ENCODE data around the gene SKP2.
A peak's percentile ranks its signal among the peaks of the same experiment; 100 is the strongest.
"Not testable (repeated sequence)": the region's sequence is repeated elsewhere in the genome, so short reads cannot be mapped to it uniquely, and the experiment has no call there.

Gene SKP2

GRCh38 chr5:36156619-36157018, 4.7 kb downstream of the SKP2 start:
- no peak for DNase-seq (ENCODE audit: low spot score)

GRCh38 chr5:36158144-36158543, 6.2 kb downstream of the SKP2 start:
- no peak for DNase-seq (ENCODE audit: low spot score)

- no peak for DNase-seq (ENCODE audit: low spot score)
Measured at GRCh38 chr5:36160617-36161016, 8.7 kb downstream of the SKP2 start.

- DNase-seq (ENCODE audit: low spot score), result no peak
Measured at GRCh38 chr5:36161361-36161760, 9.4 kb downstream of the SKP2 start.

- no peak for DNase-seq (ENCODE audit: low spot score)
Measured at GRCh38 chr5:36162810-36163486, 11.0 kb downstream of the SKP2 start.

- no peak for DNase-seq (ENCODE audit: low spot score)
Measured at GRCh38 chr5:36164461-36164860, 12.6 kb downstream of the SKP2 start.

- DNase-seq (ENCODE audit: low spot score), result no peak
Measured at GRCh38 chr5:36168737-36169136, 16.8 kb downstream of the SKP2 start.

GRCh38 chr5:36170832-36171424, 19.0 kb downstream of the SKP2 start:
- DNase-seq (ENCODE audit: low spot score), result no peak

- DNase-seq (ENCODE audit: low spot score), result no peak
Measured at GRCh38 chr5:36172599-36172998, 20.7 kb downstream of the SKP2 start.

GRCh38 chr5:36173426-36173825, 21.5 kb downstream of the SKP2 start:
- no peak for DNase-seq (ENCODE audit: low spot score)

GRCh38 chr5:36174119-36174518, 22.2 kb downstream of the SKP2 start:
- DNase-seq (ENCODE audit: low spot score), result no peak

- no peak for DNase-seq (ENCODE audit: low spot score)
Measured at GRCh38 chr5:36175043-36175442, 23.1 kb downstream of the SKP2 start.

GRCh38 chr5:36177154-36177553, 25.2 kb downstream of the SKP2 start:
- DNase-seq (ENCODE audit: low spot score), result no peak

GRCh38 chr5:36177715-36178523, 26.0 kb downstream of the SKP2 start:
- DNase-seq (ENCODE audit: low spot score), result peak; percentile 32

GRCh38 chr5:36178524-36178890, 26.6 kb downstream of the SKP2 start:
- DNase-seq (ENCODE audit: low spot score), result no peak

GRCh38 chr5:36179950-36180349, 28.0 kb downstream of the SKP2 start:
- no peak for DNase-seq (ENCODE audit: low spot score)

- peak; percentile 25 for DNase-seq (ENCODE audit: low spot score)
Measured at GRCh38 chr5:36180556-36181350, 28.8 kb downstream of the SKP2 start.

- DNase-seq (ENCODE audit: low spot score), result no peak
Measured at GRCh38 chr5:36181774-36182173, 29.9 kb downstream of the SKP2 start.

- not testable (repeated sequence) for DNase-seq (ENCODE audit: low spot score)
Measured at GRCh38 chr5:36184408-36184807, 32.5 kb downstream of the SKP2 start.

GRCh38 chr5:36193746-36194145, 41.8 kb downstream of the SKP2 start:
- no peak for DNase-seq (ENCODE audit: low spot score)

- DNase-seq (ENCODE audit: low spot score), result no peak
Measured at GRCh38 chr5:36198281-36198680, 46.4 kb downstream of the SKP2 start.

GRCh38 chr5:36198783-36199182, 46.9 kb downstream of the SKP2 start:
- DNase-seq (ENCODE audit: low spot score), result peak; percentile 10

All from HuH-7 (cell line).